GM08714 (cell line): ENCODE data around the gene ERG.

ENCODE experiments used
- H3K4me3 ChIP-seq: fragments of 200-500 bp; sonication (Bioruptor generic); 2 replicates; pipeline ENCODE4 v1.5.1; 2014; ENCODE audit warnings: mild to moderate bottlenecking, low read length, inconsistent platforms
- ZNF274 ChIP-seq: IDR thresholded peaks from 2 replicates; pipeline ENCODE4 v1.6.1; 2012; ENCODE audit warnings: mild to moderate bottlenecking, low read depth, low read length

The ERG gene

DNA sequence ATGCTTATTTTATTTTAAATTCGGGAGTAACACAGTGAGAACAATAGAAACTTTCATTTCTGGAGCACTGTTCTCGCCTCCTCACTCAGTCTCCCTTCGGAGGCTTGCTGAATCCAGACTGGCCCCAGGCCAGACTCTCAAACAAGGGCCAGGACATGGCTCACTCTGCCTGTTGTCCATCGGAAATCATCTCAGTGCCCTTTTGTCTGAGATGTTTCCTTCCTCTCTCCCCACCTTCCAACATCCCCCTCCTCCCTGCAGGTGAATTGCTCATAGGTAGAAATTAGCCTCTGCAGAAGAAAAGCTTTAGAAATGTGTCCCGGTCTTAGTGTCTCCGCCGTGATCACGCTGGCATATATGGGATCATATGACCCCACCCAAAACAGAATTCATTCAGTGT is 55.2 kb downstream of the ERG start:
- TF ChIP-seq ZNF274, result no peak
- no peak overlapping the region for H3K4me3 ChIP-seq

DNA sequence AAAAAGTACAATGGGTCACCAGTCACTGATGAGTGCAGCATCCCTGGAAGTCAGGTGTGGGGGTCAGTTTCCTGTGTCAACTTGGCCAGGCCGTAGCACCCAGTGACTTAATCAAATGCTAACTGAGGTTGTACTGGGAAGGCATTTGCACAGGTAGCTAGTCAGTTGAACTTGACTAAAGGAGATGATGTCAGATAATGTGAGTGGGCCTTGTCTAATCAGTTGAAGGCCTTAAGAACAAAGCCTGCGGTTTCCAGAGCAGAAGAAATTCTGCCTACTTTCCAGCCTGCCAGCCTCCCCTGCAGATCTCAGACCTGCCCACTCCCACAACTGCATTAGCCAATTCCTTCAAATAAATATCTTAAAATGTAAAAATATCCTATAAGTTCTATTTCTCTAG is 57.1 kb downstream of the ERG start:
- TF ChIP-seq ZNF274, result no peak

DNA sequence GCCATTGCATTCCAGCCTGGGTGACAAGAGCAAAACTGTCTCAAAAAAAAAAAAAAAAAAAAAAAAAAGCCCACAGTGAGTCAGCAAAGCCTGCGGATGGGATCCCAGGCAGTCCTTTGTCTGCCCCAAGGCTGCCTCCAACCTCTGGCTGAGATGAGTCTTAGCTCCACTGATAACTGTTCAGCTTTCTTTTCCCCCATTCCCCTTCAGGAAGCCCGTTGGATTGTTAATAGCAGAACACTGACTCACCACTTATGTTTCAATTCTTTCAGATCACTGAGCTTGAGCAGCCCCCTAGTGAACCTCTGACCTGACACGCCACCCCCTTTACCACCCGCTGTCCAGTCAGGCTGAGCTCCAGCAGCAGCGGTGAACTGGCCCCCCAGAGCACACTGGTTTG is 57.5 kb downstream of the ERG start:
- no peak for TF ChIP-seq ZNF274
- H3K4me3 ChIP-seq, result no peak overlapping the region

More for the DNA sequence above, 57.1 kb downstream of the ERG start:
- no peak overlapping the region for H3K4me3 ChIP-seq

DNA sequence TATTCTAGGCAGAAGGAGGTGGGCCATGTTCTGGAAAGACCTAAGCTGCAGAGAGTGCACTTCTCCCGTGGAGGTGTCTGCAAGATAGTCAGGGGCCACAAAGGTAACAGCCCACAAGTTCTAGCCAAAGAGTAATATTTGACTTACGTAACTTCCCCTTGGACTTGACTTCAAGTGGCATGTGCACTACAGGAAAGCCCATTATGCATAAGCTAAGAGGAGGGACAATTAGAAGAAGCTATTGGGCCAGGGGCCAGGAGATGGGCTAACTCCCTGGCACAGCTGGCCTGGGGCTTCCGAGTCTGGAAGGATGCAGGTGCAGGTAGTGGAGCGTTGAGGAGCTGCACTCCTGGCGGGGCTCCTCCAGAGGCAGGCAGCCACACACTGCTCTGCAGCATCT is 58.3 kb downstream of the ERG start:
- H3K4me3 ChIP-seq, result no peak overlapping the region
- TF ChIP-seq ZNF274, result no peak

DNA sequence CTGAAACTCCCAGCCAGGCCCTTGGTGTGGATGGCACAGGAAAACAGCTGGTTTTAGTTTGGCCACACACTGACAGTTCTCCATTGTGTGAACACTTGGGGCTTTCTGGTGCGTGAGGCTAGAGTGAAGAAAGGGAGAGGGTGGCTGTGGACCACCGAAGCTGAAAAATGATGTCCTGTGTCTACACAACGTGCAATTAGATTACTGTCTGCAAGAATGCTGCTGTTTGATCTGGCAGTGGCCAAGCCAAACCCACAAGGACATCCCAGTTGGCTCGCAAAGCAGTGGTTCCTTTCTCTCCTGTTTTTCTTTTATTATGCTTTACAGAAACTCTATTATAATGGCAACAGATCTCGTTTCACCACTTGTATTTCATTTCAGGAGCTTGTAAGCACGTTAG is 58.9 kb downstream of the ERG start:
- TF ChIP-seq ZNF274, result no peak
- no peak overlapping the region for H3K4me3 ChIP-seq

DNA sequence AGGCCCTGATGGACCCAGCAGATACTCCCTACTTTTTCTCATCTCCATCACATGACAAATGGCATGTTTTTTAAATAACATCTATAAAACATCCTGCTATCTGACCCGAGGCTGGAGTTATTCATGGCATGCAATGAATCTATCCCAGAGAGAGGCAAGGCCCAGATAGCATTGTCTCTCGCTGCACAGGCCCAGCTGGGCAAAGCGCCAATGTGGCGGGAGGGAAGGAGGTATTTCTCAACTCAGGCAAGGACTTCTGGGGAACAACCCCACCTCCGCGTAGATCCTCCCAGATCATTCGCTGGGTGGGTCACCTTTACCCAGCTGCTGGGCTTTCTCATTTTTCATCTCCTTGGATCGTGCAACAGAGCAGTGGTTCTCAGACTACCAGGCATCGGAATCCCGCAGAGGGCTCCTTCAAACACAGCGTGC is 59.8 kb downstream of the ERG start:
- H3K4me3 ChIP-seq, result no peak overlapping the region
- no peak for TF ChIP-seq ZNF274

DNA sequence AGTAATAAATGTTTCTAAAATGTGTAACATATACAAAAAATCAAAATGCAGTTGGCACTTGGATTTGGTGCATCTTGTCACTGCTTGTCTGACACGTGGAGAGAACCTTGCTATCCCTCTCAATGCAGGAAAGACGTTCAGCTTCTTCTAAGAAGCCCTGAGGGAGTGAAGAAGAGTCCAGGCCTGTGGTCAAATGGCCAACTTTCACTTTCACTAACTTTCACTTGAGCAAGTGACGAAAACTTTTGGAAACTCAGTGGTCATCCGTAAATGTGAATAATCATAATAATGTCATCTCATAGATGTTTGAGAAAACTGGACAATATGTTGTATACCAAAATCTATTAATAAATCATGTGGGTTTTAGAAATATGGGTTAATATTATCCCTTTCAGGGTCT is 61.9 kb downstream of the ERG start:
- no peak for TF ChIP-seq ZNF274
- no peak overlapping the region for H3K4me3 ChIP-seq

DNA sequence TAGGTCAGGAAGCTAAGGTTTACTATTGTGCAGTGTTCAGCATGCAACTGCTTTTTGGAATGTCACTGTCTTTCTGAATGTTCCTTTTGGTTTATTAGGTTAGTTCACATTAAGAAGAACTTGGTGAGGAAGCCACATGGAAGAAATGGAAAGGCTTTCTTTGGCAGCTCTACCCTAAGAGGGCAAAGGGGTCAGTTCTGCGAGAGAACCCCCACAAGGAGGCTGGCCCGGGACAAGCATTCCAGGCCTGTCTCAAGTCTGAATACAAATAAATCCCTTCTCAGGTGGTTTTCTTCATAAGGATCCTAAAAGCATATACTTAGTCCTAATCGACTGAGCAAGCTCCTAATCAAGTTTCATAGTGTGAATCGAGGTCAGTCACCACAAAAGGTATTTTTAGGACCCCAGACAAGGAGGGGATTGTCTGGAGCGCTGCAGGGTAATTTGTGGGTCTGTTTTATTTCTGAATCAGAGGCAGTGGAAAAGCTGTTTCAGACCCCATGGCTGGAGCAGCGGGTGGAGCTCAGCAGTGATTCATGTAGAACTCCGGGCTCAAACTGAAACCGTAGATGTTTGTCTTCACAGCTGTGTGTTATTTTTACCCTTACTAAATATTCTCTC is 63.3 kb downstream of the ERG start:
- no peak overlapping the region for H3K4me3 ChIP-seq
- no peak for TF ChIP-seq ZNF274

DNA sequence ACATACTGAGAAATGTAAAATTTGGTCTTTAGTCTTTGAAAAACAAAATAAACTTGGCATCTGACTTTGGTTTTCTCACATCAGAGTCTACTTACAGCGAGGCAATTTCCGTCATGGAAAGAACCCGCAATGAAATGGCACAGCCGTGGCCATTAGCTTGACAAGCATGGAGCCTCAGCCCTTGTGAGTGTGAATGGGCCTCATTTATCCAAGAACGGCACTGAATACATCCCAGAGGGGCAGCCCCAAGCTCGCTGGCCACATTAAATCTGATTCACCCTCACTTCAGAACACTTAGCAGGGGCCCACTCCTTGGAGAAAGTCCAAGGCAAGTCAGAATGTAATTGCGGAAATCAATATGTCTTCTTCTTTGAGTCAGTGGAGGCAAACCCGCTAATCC is 64.8 kb downstream of the ERG start:
- H3K4me3 ChIP-seq, result no peak overlapping the region
- TF ChIP-seq ZNF274, result no peak

DNA sequence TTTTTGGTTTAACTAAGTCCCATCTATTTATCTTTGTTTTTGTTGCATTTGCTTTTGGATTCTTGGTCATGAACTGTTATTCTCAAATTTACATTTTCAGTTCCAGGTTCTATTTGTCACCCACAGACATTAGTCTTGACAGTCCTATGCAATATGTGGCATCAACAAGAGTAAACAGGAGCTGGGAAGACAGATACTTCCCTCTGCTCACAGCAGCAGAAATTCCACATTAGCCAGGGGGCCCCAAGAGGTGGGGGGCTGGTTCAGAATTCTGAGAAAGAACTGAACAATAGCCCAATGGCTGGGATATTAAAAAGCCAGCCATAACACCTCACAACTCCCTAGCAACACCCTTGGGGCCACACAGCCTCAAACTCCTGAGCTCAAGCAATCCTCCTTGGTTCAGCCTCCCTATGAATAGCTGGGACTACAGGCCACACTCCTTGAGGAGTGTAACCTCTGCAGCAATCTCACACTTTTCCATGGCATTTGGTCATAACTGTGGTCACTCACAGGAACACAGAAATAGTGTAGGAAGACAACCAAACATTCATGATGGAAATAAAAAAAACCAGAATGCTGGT is 67.8 kb downstream of the ERG start:
- H3K4me3 ChIP-seq, result no peak overlapping the region

DNA sequence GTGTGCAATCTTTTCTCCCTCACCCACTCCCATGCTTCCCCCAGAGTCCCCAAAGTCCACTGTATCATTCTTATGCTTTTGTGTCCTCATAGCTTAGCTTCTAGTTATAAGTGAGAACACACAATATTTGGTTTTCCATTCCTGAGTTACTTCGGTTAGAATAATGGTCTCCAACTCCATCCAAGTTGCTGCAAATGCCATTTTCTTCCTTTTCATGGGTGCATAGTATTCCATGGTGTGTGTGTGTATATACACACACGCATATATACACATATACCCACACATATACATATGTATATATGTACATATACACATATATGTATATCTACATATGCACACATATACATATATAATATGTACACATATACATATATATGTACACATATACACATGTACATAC is 69.3 kb downstream of the ERG start:
- TF ChIP-seq ZNF274, result no peak
- H3K4me3 ChIP-seq, result no peak overlapping the region

More for the DNA sequence above, 67.8 kb downstream of the ERG start:
- TF ChIP-seq ZNF274, result no peak

DNA sequence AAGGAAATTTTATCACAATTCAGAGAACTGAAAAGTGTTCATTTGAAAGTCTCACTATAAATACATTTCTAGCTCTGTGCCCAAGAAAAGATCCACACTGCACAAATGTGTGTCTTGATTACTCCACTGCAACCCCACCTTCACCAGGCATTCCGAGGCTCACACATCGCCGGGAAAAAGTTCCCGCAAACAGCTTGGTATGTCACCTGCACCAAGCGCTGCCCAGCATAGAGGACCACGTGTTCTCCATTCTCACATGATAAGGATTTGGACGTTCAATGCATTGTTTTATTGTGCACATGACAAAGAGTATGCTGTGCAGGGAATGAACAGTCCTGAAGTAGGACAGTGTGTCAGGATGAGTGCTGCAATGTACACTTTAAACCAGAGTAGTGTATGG is 70.1 kb downstream of the ERG start:
- TF ChIP-seq ZNF274, result no peak
- no peak overlapping the region for H3K4me3 ChIP-seq

DNA sequence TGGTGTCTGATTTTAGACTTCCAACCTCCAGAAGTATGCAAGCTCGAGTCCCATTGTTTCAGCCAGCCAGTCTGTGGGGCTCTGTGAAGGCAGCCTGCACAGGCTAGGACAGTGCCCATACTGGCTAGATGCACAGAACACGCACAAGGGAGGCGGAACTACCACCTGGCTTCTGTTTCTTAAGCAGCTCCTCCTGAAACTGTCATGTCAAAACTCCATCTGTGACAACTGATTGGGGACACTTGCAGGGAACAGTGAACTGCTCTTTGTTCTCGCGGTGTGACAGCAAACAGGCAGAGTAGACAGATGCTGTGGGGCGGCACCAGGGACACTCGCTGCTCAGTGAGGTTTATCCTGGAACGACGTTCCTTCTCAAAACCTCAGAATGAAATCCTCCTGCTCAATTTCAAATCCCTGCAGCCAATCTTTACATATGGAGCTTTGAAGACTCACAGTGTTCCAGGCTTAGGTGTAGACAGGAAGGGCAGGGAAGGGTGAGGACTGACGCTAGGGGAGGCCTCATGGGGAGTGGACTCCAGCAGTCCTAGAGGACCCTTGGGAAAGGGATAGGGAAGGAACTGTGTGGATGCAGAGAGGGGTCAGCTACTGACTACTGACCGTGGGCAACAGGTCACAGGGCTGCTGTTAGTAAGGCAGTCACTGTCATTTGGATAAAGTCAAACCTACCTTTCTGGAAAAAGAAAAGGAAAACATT is 73.8 kb downstream of the ERG start:
- no peak for TF ChIP-seq ZNF274
- no peak overlapping the region for H3K4me3 ChIP-seq

DNA sequence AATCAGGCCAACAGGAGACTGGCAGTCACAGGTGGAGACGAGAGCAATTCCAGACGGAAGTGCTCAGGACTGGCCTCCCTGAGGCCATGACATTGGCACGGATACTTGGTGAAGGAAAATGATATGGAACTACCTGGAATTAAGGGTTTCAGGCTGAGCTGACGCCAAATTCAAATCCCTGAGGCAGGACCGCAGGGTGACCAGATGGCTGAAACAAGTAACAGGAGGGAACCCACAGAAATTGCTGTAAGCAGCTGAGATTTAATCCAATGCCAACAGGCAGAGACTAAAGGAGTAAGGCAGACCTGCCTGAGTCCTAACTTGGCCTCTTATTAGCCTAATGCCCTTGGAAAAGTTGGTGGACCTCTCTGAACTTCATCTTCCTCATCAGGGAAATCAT is 76.2 kb downstream of the ERG start:
- H3K4me3 ChIP-seq, result no peak overlapping the region
- TF ChIP-seq ZNF274, result no peak

DNA sequence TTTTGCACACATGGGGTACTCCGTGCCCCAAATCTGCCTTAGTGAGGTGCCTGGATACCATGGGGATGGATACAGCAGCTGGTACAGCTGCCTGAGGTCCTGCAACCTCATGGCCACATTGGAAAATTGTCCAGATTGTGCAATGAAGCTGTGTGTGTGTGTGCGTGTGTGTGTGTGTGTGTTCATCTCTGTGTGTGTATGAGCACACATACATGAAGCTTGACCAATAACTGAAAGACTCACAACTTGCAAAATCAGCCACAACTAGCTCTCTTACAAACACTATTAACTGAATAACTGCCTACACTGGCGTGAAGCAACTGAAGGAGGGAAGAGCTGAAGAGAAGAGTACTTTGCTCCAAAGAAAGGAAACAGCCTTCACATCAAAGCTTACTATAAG is 78.1 kb downstream of the ERG start:
- no peak for TF ChIP-seq ZNF274
- H3K4me3 ChIP-seq, result no peak overlapping the region

DNA sequence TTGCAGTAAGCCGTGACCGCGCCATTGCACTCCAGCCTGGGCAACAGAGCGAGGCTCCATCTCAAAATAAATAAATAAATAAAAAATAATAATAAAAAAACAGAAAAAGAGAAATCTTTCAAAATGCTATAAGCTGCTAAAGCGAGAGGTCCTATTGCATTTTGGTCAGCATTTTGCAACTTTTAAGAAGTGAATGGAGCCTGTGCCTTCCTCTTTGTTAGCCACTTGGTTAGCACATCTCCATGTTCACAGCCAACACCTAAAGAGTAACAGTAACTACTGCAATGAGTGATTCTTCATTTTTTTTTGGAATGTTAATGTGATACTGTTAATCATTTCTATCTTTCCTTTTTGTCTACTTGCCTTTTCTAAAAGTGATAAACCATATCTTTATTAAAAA is 80.6 kb downstream of the ERG start:
- TF ChIP-seq ZNF274, result no peak
- H3K4me3 ChIP-seq, result no peak overlapping the region

DNA sequence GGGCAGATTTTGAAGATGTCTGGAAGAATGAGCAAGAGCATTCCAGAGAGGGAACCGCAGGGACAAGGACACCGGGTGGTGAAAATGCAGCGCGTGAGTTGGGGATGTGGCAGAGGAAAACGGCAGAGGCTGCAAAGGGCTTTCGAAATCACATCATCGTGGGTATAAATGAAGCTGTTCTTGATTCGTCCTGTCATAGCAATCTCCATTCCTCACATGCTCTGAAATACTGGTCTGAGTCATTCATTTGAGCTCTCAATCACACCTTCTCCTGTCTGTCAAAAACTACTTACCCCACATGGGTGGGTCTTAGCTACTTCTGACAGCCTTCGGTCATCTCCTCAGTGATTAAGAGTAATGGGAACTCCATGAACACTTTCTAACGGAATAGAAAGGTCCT is 81.5 kb downstream of the ERG start:
- TF ChIP-seq ZNF274, result no peak
- no peak overlapping the region for H3K4me3 ChIP-seq
